Activated T-helper 1 cell treated with anti-CD3 and anti-CD28 coated beads, Interleukin-12 subunit alpha, Interleukin-12 subunit beta, Interleukin-2, Interleukin-4 antibody, amounts not matched to agents 30 ng/mL and 10 ng/mL and 1 ng/mL, durations not matched to agents 14 hours and 24 hours and 36 hours (primary cell): ENCODE measurements around the gene RAB3B. TPM values are rescaled to one million over a fixed set of nuclear protein-coding genes. Genes with fewer than 3 reads are reported as not detected.
"Not testable (repeated sequence)": the region's sequence is repeated elsewhere in the genome, so short reads cannot be mapped to it uniquely, and the experiment has no call there.

Experiments used
- DNase-seq: peaks from one replicate; pipeline ENCODE4 v3.0.0; 2021; ENCODE audit warnings: low spot score
- H3K27ac Mint-ChIP-seq: one replicate; pipeline ENCODE4 v1.8.0; 2021; ENCODE audit warnings: mild to moderate bottlenecking, mixed read lengths
- H3K27me3 Mint-ChIP-seq: one replicate; pipeline ENCODE4 v1.8.0; 2022; ENCODE audit warnings: mild to moderate bottlenecking, moderate library complexity, mixed read lengths; ENCODE audit not compliant: insufficient read depth
- H3K36me3 Mint-ChIP-seq: one replicate; pipeline ENCODE4 v1.8.0; 2021; ENCODE audit warnings: low read depth, mixed read lengths
- H3K4me1 Mint-ChIP-seq: one replicate; pipeline ENCODE4 v1.8.0; 2021; ENCODE audit warnings: low read depth, mixed read lengths
- H3K4me3 Mint-ChIP-seq: one replicate; pipeline ENCODE4 v1.8.0; 2021; ENCODE audit warnings: mild to moderate bottlenecking, moderate library complexity, mixed read lengths
- H3K9me3 Mint-ChIP-seq: one replicate; pipeline ENCODE4 v1.8.0; 2021; ENCODE audit warnings: mixed read lengths
- intact Hi-C: fragments of 100-400 bp; cut with micrococcal nuclease; formaldehyde crosslinking; loops from one replicate; pipeline ENCODE4 v1.15.1; 2024
- total RNA-seq: library from RNA; stranded (reverse); gene quantifications from 2 replicates; pipeline ENCODE4 v1.2.3, GENCODE V29; 2022

The RAB3B gene
- total RNA-seq, 1 donor from 2014 or later: 0.05 TPM

GRCh38 chr1:52007215-52008002 lies 16.9 kb upstream of the RAB3B start:
- intact Hi-C loops: no loop called here
- H3K27ac Mint-ChIP-seq: no peak overlapping the region
- no peaks in the 10 kb centered on the region for H3K9me3 Mint-ChIP-seq
- no peaks in the 10 kb centered on the region for H3K36me3 Mint-ChIP-seq
- no peak overlapping the region for H3K4me3 Mint-ChIP-seq
- no peaks in the 10 kb centered on the region for H3K4me1 Mint-ChIP-seq
- DNase-seq: no peak
- H3K27me3 Mint-ChIP-seq: peaks cover 23% of the 10 kb centered on the region

GRCh38 chr1:52006081-52006553 lies 15.6 kb upstream of the RAB3B start:
- DNase-seq, H3K4me3 Mint-ChIP-seq, H3K27ac Mint-ChIP-seq, intact Hi-C loops, H3K36me3 Mint-ChIP-seq, H3K4me1 Mint-ChIP-seq, H3K9me3 Mint-ChIP-seq: not testable (repeated sequence)
- H3K27me3 Mint-ChIP-seq: peaks cover 23% of the 10 kb centered on the region

GRCh38 chr1:52005548-52005947 lies 15.0 kb upstream of the RAB3B start:
- peaks cover 23% of the 10 kb centered on the region for H3K27me3 Mint-ChIP-seq
- H3K36me3 Mint-ChIP-seq, DNase-seq, H3K4me1 Mint-ChIP-seq, H3K9me3 Mint-ChIP-seq, H3K4me3 Mint-ChIP-seq, intact Hi-C loops, H3K27ac Mint-ChIP-seq: not testable (repeated sequence)

- H3K36me3 Mint-ChIP-seq: no peaks in the 10 kb centered on the region
- H3K4me1 Mint-ChIP-seq: no peaks in the 10 kb centered on the region
- intact Hi-C loops: no loop called here
- no peak for DNase-seq
- peaks cover 23% of the 10 kb centered on the region for H3K27me3 Mint-ChIP-seq
- H3K27ac Mint-ChIP-seq: no peak overlapping the region
- no peak overlapping the region for H3K4me3 Mint-ChIP-seq
- H3K9me3 Mint-ChIP-seq: no peaks in the 10 kb centered on the region
These were observed 13.4 kb upstream of the RAB3B start for GRCh38 chr1:52003877-52004276.

GRCh38 chr1:52002038-52002917 lies 11.8 kb upstream of the RAB3B start:
- intact Hi-C loops: loop anchor here (1.0 kb wide), 1 partner anchor 105 kb away; no protein-coding TSS in a partner anchor
- DNase-seq: peak; percentile 52

GRCh38 chr1:51998701-51999100 lies 8.2 kb upstream of the RAB3B start:
- Mint-ChIP-seq H3K9me3 (no peaks in the 10 kb centered on the region), H3K36me3 (no peaks in the 10 kb centered on the region), H3K27me3 (peaks cover 12% of the 10 kb centered on the region), H3K4me1 (no peaks in the 10 kb centered on the region), H3K27ac (no peak overlapping the region), H3K4me3 (no peak overlapping the region)
- intact Hi-C loops: no loop called here
- no peak for DNase-seq

More at GRCh38 chr1:52002038-52002917, 11.8 kb upstream of the RAB3B start:
- Mint-ChIP-seq H3K9me3 (no peaks in the 10 kb centered on the region), H3K27me3 (peaks cover 21% of the 10 kb centered on the region), H3K4me3 (no peak overlapping the region), H3K36me3 (no peaks in the 10 kb centered on the region), H3K4me1 (no peaks in the 10 kb centered on the region), H3K27ac (no peak overlapping the region)

GRCh38 chr1:51997974-51998382 lies 7.5 kb upstream of the RAB3B start:
- intact Hi-C loops: no loop called here
- H3K36me3 Mint-ChIP-seq: no peaks in the 10 kb centered on the region
- no peak overlapping the region for H3K4me3 Mint-ChIP-seq
- H3K27ac Mint-ChIP-seq: no peak overlapping the region
- no peaks in the 10 kb centered on the region for H3K9me3 Mint-ChIP-seq
- no peaks in the 10 kb centered on the region for H3K4me1 Mint-ChIP-seq
- peaks cover 15% of the 10 kb centered on the region for H3K27me3 Mint-ChIP-seq
- DNase-seq: no peak

GRCh38 chr1:51989582-51990477 lies 670 bp downstream of the RAB3B start:
- peaks cover 53% of the 10 kb centered on the region for H3K27me3 Mint-ChIP-seq
- no peaks in the 10 kb centered on the region for H3K36me3 Mint-ChIP-seq
- peaks cover 15% of the 10 kb centered on the region for H3K4me1 Mint-ChIP-seq
- no peaks in the 10 kb centered on the region for H3K9me3 Mint-ChIP-seq
- no peak overlapping the region for H3K27ac Mint-ChIP-seq
- no peak for DNase-seq
- intact Hi-C loops: no loop called here
- peak overlapping the region; percentile 74 for H3K4me3 Mint-ChIP-seq

- intact Hi-C loops: no loop called here
- peaks cover 48% of the 10 kb centered on the region for H3K27me3 Mint-ChIP-seq
- H3K27ac Mint-ChIP-seq: no peak overlapping the region
- H3K4me3 Mint-ChIP-seq: no peak overlapping the region
- peaks cover 15% of the 10 kb centered on the region for H3K4me1 Mint-ChIP-seq
- H3K36me3 Mint-ChIP-seq: no peaks in the 10 kb centered on the region
- no peaks in the 10 kb centered on the region for H3K9me3 Mint-ChIP-seq
- no peak for DNase-seq
These were observed 2.2 kb downstream of the RAB3B start for GRCh38 chr1:51988254-51988653.

- Mint-ChIP-seq H3K9me3 (no peaks in the 10 kb centered on the region), H3K27me3 (peaks cover 35% of the 10 kb centered on the region), H3K4me3 (no peak overlapping the region), H3K36me3 (no peaks in the 10 kb centered on the region), H3K4me1 (peaks cover 9% of the 10 kb centered on the region), H3K27ac (no peak overlapping the region)
- intact Hi-C loops: no loop called here
- no peak for DNase-seq
These were observed 3.8 kb downstream of the RAB3B start for GRCh38 chr1:51986718-51987117.

GRCh38 chr1:51982161-51982560 lies 8.3 kb downstream of the RAB3B start:
- Mint-ChIP-seq H3K9me3 (no peaks in the 10 kb centered on the region), H3K4me3 (no peak overlapping the region), H3K36me3 (no peaks in the 10 kb centered on the region), H3K4me1 (no peaks in the 10 kb centered on the region), H3K27ac (no peak overlapping the region), H3K27me3 (peaks cover 8% of the 10 kb centered on the region)
- DNase-seq: no peak
- intact Hi-C loops: no loop called here

GRCh38 chr1:51981555-51981954 lies 8.9 kb downstream of the RAB3B start:
- no peaks in the 10 kb centered on the region for H3K36me3 Mint-ChIP-seq
- intact Hi-C loops: no loop called here
- no peaks in the 10 kb centered on the region for H3K9me3 Mint-ChIP-seq
- no peaks in the 10 kb centered on the region for H3K4me1 Mint-ChIP-seq
- no peak overlapping the region for H3K27ac Mint-ChIP-seq
- H3K4me3 Mint-ChIP-seq: no peak overlapping the region
- H3K27me3 Mint-ChIP-seq: peaks cover 8% of the 10 kb centered on the region
- no peak for DNase-seq
